GM21825 (cell line): Measurements from ENCODE around the gene MVB12B.
"Not testable (repeated sequence)": the region's sequence is repeated elsewhere in the genome, so short reads cannot be mapped to it uniquely, and the experiment has no call there.

Experiments
- ATAC-seq: cut with Tn5 transposase; IDR thresholded peaks from one replicate; pipeline ENCODE4 v1.9.1; 2021; ENCODE audit warnings: mild to moderate bottlenecking, moderate library complexity; ENCODE audit not compliant: unreplicated experiment

MVB12B gene

GRCh38 chr9:126551812-126552211 is 225.2 kb downstream of the MVB12B start:
- ATAC-seq = no peak

- ATAC-seq = no peak
These were observed 227.7 kb downstream of the MVB12B start for GRCh38 chr9:126554292-126554691.

GRCh38 chr9:126555421-126555820 is 228.8 kb downstream of the MVB12B start:
- ATAC-seq = not testable (repeated sequence)
